Esophagus muscularis mucosa (tissue), 2 donors: Measurements from ENCODE around the gene ZNF248.

ENCODE experiments used
- POLR2A ChIP-seq: fragments of 450-650 bp; IDR thresholded peaks from one replicate; pipeline ENCODE4 v1.6.1; 2017; ENCODE audit warnings: antibody characterized with exemption, moderate library complexity, mild to moderate bottlenecking, low read depth
- POLR2AphosphoS5 ChIP-seq, 2 donors: sonication (generic); formaldehyde crosslinking; IDR thresholded peaks; one replicate each; pipeline ENCODE4 v1.6.1; 2017; ENCODE audit warnings: antibody characterized with exemption in 2 of 2

GRCh38 chr10:37813763-37814162 lies 43.6 kb downstream of the ZNF248 start:
- TF ChIP-seq POLR2A: no peak
- no peak for TF ChIP-seq POLR2AphosphoS5 (IDR thresholded peaks at IDR 0.05)
